ENCODE data around the gene TTC38. TPM values are rescaled to one million over a fixed set of nuclear protein-coding genes. Genes with fewer than 3 reads are reported as not detected.

TTC38 gene
- total and polyA plus RNA-seq, 7 donors: 9.9 to 19.5 (median 13.4) TPM

- no peaks in the 10 kb centered on the region for H3K27me3 ChIP-seq (ENCODE audit: insufficient read depth in 3 of 3, low read length in 2 of 3)
- intact Hi-C loops (cut with DNase I): loop anchor here in 1 of 2 donors (5.0 kb wide), 1 partner anchor 143 kb away; no protein-coding TSS in a partner anchor
- no peaks in the 10 kb centered on the region for H3K9me3 ChIP-seq
- H3K4me3 ChIP-seq: no peak overlapping the region
- H3K4me1 ChIP-seq: peaks cover 4% of the 10 kb centered on the region
- ATAC-seq (peak; percentile 67 to 89 (median 84)), DNase-seq (peak in 1 of 2 donors; percentile 85)
- H3K36me3 ChIP-seq (ENCODE audit: insufficient read depth in 1 of 2, low read depth in 1 of 2): peaks cover 0 to 48% of the 10 kb centered on the region in 2 donors
- no peak for TF ChIP-seq CTCF (IDR thresholded peaks at IDR 0.05)
- 72 to 82% (median 73%) methylated on average over 17 of the region's 17 CpGs for WGBS, 3 donors
- H3K27ac ChIP-seq: peak overlapping the region; percentile 73
Observed at GRCh38 chr22:46290121-46290842, 22.5 kb downstream of the TTC38 start.

GRCh38 chr22:46290843-46291785 lies 23.3 kb downstream of the TTC38 start:
- H3K27me3 ChIP-seq (ENCODE audit: insufficient read depth in 3 of 3, low read length in 2 of 3): no peaks in the 10 kb centered on the region
- peaks cover 4% of the 10 kb centered on the region for H3K4me1 ChIP-seq
- H3K4me3 ChIP-seq: no peak overlapping the region
- whole genome bisulfite sequencing, 3 donors: 85 to 89% (median 86%) methylated on average over 22 to 23 of the region's 23 CpGs
- no peak for TF ChIP-seq CTCF (IDR thresholded peaks at IDR 0.05)
- H3K27ac ChIP-seq: peak overlapping the region; percentile 73
- DNase-seq (no peak), ATAC-seq (no peak)
- peaks cover 0 to 40% of the 10 kb centered on the region in 2 donors for H3K36me3 ChIP-seq (ENCODE audit: insufficient read depth in 1 of 2, low read depth in 1 of 2)
- intact Hi-C loops (cut with DNase I): loop anchor here in 1 of 2 donors (5.0 kb wide), 1 partner anchor 144 kb away; no protein-coding TSS in a partner anchor
- H3K9me3 ChIP-seq: no peaks in the 10 kb centered on the region

DNA sequence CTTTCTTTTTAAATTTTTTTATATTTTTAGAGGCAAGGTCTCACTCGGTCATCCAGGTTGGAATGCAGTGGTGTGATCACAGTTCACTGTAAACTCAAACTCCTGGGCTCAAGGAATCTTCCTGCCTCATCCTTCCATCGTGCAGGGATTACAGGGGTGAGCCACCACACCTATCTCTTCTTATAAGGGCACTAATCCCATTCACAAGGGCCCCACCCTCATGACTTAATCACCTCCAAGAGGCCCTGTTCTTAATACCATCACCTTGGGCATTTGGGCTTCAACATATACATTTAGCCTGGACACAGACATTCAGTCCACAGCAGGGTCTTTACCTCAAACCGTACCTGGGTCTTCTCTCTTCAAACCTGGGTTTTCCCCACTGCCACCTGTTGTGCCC lies 24.4 kb downstream of the TTC38 start:
- DNase-seq (no peak), ATAC-seq (no peak)
- H3K4me1 ChIP-seq: peaks cover 9% of the 10 kb centered on the region
- no peak for TF ChIP-seq CTCF (IDR thresholded peaks at IDR 0.05)
- 87 to 96% (median 90%) methylated on average over 3 of the region's 3 CpGs for WGBS, 3 donors
- no peak overlapping the region for H3K27ac ChIP-seq
- no peaks in the 10 kb centered on the region for H3K27me3 ChIP-seq (ENCODE audit: insufficient read depth in 3 of 3, low read length in 2 of 3)
- intact Hi-C loops (cut with DNase I): loop anchor here in 1 of 2 donors (5.0 kb wide), 1 partner anchor 145 kb away; no protein-coding TSS in a partner anchor
- H3K9me3 ChIP-seq: no peaks in the 10 kb centered on the region
- H3K4me3 ChIP-seq: no peak overlapping the region
- H3K36me3 ChIP-seq (ENCODE audit: insufficient read depth in 1 of 2, low read depth in 1 of 2): peaks cover 0 to 29% of the 10 kb centered on the region in 2 donors

DNA sequence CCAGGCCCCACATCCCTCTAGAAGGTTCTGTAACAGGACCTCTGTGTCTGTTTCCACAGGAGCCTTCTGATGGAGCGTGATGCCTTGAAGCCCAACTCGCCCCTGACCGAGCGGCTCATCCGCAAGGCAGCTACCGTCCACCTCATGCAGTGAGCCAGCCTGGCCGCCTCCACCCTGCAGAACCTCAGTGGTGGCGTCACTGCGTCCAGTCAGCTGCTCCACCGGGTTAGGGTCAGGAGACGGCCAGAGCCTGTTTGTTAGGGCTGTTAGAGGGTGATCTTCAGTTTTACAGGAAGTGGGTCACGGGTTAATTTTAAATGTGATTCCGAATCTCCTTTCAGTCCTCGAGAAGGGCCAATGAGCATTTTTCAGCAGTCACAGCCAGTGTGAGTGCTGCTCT lies 24.9 kb downstream of the TTC38 start:
- Histone ChIP-seq H3K36me3 (ENCODE audit: insufficient read depth in 1 of 2, low read depth in 1 of 2) (peaks cover 0 to 26% of the 10 kb centered on the region in 2 donors), H3K9me3 (no peaks in the 10 kb centered on the region), H3K27ac (no peak overlapping the region), H3K27me3 (ENCODE audit: insufficient read depth in 3 of 3, low read length in 2 of 3) (no peaks in the 10 kb centered on the region), H3K4me3 (no peak overlapping the region), H3K4me1 (peaks cover 11% of the 10 kb centered on the region)
- no peak for TF ChIP-seq CTCF (IDR thresholded peaks at IDR 0.05)
- 86 to 89% (median 87%) methylated on average over 14 of the region's 14 CpGs for WGBS, 3 donors
- intact Hi-C loops (cut with DNase I): loop anchor here in 1 of 2 donors (5.0 kb wide), 1 partner anchor 145 kb away; no protein-coding TSS in a partner anchor
- ATAC-seq (no peak), DNase-seq (no peak)
